ENCODE results near the gene AVPR2.
A peak's percentile ranks its signal among the peaks of the same experiment; 100 is the strongest.

AVPR2 gene

DNA sequence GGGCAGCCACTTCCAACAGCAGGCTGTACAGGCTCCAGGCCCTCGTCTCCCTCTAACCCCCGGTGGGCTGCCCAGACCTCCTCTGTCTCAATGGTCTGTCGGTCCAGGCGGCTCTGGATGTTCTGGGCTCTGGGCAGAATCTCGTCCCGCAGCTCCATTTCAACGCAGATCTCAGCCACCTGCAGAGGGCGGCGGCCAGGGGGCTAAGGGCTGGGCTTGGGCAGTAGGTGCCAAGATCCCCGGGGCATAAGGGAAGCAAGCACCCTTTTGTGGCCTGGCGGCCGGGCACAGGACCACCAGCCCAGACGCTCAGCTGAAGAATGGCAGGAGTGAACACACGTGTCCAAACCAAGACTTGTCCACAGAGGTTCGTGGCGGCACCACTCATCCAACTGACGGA lies 9.2 kb downstream of the AVPR2 start:
- no peak for DNase-seq (ENCODE audit: low read depth)

DNA sequence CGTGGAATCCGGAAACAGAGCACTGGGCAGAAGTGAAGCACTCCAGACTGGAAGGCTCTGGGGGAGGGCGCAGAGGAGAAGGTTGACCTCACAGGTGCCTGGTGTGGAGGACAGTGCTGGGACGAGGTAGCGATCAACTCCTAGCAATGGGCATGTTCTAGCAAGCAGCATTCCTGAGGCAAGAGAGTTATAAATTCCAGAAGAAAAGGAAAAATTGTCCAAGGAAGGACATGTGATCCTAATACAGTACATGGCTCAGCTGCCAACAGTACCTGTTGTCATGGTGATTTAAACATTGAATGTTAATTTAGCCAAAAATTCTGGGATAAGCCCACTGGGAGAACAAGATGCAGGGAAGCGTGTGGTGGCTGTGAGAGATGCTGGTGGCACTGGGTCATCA lies 13.4 kb downstream of the AVPR2 start:
- no peak for DNase-seq (ENCODE audit: low read depth)

DNA sequence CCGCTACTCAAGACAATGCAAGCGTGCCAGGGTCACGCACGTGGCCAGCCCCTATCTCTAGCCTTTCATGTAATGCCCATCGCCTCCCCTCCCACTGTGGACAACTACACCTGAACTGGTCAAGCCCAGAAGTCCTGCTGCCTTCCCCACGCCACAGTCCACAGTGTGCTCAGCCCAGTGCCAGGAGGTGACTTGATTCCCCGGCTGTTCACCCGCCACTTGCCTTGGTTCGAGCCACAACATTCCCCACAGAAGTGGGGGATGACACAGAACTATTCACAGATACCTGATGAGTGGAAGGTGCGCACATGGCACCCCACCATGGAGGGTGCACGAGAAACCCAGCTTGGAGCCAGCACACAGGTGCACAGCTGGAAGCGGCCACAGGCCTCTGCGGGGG lies 14.8 kb downstream of the AVPR2 start:
- DNase-seq (ENCODE audit: low read depth): no peak

DNA sequence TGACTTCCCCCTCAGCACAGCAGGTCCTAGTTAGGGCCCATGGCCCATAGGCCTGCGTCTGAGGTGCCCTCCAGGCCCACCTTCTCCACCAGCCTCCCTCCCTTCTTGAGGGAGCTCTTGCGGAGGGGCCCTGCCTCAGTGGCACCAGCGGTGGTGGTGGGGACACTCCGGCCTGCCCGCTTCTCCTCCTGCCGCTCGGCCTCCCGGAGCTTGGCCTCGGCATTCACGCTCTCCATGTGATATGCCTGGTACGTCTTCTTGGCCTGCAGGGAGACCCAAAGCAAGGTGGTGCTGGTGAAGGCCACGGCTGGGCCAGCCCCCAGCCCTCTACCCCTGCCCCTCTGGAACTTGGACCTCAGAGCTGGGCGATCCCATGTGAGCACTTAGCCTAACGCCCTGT lies 16.1 kb downstream of the AVPR2 start:
- no peak for DNase-seq (ENCODE audit: low read depth)

DNA sequence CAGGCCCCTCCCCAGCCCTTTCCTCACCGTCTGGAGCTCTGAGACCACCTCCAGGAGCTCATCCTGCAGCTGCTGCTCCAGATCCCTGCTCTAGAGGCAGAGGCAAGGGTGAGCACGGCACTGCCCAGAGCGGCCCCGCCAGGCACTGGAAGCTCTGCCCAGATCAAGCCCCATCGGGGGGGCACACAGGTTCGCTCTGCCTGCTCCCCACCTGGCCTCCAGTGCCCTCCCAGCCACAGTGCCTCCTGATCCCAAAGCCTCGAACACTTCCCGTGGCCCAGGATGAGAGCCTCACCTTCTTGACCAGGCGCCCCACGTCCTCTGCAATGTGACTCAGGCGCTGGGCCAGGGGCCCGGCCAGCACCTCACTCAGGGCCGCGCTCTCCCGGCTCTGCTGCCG lies 16.6 kb downstream of the AVPR2 start:
- no peak for DNase-seq (ENCODE audit: low read depth)

DNA sequence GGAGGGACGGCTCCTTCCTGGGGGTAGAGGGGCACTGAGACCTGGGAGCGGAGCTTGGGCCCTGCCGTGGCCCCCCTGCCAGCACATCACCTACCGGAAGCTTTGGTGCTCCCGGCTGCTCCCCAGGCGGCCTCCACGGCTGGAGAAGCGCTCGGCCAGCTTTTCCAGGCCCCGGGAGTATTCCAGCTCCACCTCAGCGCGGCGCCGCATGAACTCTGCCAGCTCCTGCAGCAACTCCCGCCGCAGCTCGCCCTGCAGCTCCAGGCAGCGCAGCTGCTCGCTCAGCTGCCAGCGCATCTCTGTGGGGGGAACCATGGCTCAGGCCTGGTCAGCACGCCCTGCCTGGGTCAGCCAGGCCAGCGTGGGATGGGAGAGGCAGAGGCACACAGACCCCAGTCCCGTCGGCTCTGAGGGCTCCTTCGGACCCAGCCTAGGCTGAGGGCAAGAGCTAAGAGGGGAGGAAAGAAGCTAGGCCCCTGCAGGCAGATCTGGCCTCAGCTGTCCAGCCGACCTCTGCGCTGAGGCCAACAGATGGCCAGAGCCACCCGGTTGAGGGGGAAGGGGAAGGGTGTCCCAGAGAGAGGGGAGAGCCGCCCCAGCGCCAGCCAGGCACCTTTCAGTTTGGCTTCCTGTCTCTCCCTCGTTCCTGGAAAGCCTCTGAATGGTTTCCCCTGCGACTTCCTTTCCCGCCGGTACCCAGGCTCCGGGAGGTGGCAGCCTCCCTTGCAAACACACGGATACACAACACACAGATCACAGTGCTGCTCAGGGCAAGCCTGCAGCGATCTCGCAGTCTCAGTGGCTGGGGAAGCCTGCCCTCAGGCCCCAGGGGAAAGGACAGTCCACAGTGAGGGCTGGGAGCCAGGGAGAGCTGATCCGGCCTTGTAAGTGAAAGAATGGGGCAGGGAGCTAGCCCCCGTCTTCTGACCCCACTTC lies 17.3 kb downstream of the AVPR2 start:
- peak; percentile 24 for DNase-seq (ENCODE audit: low read depth)

DNA sequence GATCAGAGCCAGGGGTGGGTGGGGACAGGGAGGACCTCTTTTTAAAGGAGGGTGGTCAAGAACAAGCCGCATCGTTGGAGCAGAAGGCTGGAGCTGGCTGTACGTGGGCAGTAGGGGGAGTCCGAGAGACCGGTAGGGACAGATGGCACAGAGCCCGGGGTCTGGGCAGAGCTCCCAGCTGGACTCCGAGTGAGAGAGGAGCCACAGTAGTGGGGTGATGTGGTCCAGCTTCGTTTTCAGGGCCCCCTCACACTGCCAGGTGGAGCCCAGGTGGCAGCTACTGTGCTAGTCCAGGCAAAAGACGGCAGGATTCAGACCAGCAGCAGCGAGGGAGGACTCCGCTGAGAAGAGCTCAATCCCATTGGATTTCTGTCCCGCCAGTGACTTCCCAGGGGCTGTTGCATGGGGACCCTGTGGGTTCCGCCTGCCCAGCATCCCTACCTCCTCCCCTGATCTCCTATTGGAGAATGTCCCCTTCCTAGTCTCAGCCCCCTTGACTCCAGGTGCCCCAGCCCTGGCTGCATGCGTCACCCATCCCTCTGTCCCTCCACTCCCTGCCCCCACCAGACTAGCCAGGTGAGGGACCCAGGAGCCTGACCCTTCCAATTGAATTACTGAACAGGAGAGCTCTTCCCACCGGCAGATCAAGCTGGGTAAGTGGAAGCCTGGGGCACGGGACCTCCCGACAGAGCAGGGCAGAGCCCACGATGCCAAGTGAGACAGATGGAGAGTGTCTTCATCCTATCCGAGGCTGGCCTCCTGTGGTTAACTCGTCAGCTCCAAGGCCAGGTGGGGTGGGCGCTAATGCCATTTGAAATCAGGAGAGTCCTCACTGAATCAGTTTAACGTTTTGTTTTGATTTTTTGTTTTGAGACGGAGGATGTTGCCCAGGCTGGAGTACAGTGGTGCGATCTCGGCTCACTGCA lies 18.7 kb downstream of the AVPR2 start:
- DNase-seq (ENCODE audit: low read depth): peak; percentile 30

DNA sequence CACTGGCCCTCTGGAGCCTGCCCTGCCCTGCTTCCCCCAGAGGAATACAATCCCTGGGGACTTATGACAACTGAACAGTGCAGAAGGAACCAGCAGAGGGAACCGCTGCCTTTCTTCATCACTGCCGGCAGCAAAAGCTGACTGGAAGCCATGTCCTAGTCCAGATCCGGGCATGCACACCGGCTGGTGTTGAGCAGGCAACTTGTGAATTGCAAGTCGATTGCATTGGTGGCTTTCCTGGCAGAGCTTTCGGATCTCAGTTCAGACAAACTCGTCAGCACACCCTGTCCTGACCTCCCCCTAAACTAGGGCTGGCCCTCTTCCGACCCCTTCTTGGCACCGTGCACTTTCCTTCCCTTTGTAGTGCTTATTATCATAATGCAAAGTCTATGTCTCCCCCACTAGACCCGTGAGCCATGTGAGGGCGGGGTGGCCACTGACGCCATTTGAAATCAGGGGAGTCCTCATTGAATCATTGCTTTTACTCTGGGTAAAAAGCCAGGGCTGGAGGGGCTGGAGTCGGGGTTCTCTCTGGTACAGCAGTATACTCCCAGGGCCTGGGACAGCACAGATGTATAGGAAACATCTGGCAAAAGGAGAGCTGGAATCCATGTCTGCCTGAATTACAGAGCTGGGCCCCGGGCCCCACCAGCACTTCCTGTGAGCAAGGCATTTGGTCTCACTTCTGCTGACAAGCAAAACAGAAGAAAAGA lies 19.8 kb downstream of the AVPR2 start:
- DNase-seq (ENCODE audit: low read depth): peak; percentile 20

DNA sequence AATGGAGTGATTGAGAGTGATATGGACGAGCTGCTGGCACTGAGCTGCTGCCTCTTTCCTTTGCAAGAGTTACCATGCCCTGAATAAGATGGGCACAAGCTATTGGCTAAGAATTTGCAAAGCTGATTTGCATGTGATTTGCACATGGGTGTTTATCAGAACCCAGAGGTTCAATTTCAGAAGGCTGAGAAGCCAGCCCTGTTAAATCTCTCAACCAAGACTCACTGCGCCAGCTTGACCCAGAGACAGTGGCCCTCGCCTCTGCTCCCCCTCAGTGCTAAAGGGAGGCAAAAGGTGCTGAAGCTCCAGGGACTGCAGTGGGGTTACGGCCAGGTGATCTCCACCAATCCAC lies 20.9 kb downstream of the AVPR2 start:
- DNase-seq (ENCODE audit: low read depth): no peak

DNA sequence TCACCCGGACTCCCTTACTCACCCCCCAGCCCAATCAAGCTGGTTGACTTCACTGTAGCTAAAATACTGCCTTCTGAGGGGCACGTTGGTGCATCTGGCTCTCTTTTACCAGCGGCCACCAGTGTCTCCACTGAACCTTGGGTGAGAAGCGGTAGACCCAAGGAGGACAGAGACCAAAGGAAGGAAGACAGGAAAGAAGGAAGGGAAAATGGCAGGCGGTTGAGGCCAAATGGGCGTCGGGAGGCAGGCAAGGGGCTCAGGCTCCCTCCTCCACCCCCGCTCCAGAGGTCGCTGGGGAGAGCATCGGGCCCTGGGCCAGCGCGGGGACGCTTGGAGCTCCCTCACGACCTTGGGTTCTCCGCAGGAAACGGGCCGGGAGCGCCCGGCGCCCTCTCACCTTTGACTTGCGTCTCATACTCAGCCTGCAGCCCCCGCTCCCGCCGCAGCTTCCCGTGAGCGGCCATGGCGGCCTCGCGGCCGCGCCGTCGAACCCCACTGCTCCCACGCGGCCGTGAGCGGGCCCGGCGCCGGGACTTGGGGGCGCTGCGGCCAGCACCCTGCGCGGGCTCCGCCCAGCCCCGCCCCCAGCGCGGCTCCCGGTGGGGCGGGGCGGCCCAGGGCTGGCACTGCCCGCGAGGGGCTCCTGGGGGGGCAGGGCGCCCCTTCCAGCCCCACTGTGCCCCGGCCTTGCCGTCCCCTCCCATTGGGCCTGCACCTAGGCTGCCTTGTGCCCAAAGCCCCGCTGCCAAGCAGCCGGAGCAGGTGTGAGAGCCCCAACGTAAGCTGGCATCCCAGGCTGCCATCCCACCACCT lies 21.5 kb downstream of the AVPR2 start, which contains the start of gene ARHGAP4:
TSS of gene ARHGAP4 (minus strand) at position 526 of the 813 bp plus-strand sequence. CDS start at position 464, 62 bp downstream.
- DNase-seq (ENCODE audit: low read depth): no peak

DNA sequence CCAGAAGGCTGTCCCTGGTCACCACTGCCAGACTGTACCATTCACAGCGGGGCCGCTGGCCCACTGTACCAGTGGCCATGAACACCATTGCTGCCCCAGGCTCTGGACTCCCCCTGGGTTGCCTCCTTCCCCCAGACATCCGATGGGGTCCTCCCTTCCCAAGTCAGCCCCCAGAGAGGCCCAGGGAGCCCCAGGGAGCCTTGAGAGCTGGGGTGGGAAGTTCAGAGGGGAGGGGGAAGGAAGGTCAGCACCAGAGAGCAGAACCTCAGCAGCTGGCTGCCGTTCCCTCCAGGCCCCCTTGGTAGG lies 22.0 kb downstream of the AVPR2 start:
- DNase-seq (ENCODE audit: low read depth): no peak

DNA sequence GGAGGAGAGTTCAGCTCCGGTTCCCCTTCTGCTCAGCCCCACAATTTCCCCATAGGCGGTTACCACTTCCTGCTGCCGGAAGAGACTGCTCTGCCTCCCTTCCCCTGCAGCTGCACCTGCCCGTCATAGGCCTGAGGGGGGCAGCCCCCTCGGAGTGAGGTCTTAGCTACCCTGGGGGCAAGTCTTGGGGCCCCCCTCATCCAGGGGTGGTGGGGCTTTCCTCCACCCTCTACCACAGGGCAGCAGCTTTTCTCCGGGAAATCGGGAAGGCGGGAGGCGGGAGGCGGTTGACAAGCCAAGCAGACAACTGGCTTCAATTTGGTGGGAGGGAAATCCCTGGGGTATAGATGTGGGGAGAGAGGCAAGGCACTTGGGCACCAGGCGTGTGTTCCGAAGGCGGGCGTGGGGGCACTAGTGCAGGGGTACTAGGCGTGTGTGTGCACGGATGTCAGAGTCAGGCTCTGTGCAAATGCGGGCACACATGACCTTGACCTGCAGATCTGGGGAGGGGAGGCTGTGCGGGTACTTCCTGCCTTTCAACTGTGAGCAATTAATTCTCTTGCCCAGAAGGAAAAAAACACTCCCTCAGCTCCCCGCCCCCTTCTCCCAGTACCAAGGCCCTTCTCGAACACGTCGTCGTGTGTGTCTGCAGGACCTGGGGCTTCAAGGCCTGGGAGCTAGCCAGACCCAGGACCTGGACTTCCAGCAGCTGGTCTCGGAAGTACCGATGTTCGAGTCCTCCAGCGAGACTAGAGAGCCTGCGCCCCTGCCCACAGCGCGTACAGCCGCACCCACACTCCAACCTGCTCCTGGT lies 22.6 kb downstream of the AVPR2 start:
- peak; percentile 40 for DNase-seq (ENCODE audit: low read depth)

DNA sequence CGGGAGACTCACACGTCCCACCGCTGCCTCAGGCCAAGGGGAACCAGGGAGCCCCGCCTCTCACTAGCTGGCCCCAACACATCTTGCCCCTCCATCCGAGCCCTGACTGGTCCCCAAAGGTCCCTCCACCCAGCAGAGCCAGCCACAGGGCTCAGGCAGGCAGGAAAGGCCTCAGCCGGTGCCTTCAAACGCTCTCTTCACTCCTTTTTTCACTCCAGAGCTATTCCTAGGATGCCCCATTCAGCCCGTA lies 23.1 kb downstream of the AVPR2 start:
- DNase-seq (ENCODE audit: low read depth): no peak

DNA sequence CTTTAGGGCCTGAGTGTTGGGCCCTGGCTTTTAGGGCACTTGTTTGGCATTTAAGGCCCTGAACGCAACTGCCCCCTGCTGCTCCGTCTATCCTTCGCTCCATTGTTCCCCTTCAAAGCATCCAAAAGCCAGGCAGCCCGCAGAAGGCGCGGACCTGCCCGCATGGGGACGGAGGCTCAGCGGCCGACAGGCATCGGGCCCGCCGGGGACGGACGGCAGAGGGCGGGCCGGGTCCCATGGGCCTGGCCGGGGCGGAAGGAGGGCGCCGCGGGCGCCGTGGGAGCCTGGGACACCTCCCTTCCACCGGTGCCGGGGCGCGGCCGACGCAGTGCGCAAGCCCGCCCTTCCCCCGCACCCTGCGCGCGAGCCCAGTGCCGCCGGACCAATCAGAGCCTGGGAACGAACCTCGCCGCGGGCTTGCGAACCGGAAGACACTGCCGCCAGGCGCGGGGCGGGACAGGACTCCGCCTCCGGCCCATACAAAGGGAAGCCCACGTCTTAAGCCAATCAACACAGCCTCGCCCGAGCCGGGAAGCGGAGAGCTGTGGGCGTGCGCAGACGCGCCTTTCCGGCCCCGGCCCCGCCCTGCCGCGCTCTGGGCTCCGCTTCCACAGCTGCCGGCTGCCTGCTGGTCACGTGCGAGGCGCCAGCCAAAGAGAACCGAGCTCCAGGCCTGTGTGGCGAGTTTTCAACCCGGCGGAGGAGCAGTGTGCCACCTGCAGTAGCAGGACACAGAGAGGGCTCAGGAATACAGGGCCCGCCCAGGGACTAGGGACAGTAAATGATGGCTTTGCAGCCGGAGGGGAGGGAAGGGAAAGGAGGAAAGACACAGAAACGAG lies 23.7 kb downstream of the AVPR2 start:
- DNase-seq (ENCODE audit: low read depth): peak; percentile 96

DNA sequence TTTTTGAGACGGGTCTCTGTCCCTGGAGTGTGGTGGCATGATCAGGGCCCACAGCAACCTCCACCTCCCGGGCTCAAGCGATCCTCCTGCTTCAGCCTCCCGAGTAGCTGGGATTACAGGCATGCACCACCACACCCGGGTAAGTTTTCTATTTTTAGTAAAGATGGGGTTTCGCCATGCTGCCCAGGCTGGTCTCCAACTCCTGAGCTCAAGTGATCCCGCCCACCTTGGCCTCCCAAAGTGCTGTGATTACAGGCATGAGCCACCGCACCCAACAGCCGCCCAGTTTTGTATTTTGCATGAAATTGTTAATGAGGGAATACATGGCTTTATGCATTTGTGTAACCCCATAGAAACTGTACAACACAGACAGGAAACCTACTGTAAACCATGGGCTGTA lies 24.4 kb downstream of the AVPR2 start:
- no peak for DNase-seq (ENCODE audit: low read depth)

DNA sequence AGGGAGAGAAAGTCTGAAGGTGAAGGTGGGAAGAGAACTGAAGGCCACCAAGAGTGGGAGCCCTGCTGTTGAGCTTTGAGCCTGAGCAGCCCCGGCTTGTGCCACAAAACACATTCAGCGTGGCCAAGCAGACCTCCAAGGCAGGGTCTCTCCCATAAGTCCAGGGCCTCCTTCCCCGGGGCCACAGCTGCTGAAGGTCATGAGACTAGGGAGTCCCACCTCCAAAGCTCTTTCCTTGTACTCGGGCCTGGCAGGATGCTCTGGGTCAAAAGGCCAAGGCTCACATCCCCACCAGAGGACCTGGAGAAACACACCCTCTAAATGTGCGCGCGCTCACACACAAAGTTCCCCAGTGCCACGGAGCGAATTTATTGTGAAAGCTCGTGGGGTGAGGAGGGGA lies 25.1 kb downstream of the AVPR2 start:
- DNase-seq (ENCODE audit: low read depth): no peak

DNA sequence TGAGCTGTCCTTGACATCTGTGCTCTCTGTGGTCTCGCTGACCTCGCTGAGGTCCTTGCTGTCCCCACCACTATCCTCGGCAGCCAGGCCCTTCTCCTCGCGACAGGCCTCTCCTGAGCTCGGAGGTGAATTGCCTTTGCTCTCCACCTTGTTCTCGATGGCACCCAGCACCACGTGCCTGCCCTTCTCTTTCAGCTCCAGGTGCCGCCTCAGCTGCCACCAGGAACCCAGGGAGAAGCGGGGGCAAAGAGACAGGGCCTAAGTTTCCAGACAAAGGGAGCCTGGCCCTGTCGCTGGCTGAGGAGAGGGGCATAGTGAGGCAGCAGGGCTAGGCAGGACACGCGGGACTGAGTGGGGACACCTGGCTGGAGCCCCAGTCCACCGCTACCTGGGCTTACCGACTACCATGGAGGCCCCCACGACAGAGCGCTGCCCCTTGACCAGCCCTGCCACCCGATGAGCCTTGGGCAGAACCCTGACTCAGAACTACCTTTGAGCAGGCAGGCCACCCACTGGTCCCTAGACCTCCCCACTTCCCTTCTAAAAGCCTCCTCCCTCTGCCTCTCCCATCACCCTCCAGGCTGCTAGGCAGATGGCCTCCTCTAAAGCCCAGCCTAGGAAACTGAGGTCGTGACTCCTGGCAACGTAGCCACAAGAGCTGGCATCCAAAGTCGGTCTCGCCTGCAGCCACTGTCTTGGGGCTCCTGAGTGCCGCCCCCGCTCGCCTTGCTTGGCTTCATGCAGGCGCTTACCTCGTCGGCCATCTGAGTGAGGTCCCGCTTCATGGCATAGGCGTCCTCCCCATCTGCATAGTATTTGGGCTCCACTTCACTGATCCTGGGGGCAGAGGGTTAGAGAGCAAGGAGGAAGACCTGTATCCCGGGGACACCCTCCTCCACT lies 25.8 kb downstream of the AVPR2 start:
- no peak for DNase-seq (ENCODE audit: low read depth)

DNA sequence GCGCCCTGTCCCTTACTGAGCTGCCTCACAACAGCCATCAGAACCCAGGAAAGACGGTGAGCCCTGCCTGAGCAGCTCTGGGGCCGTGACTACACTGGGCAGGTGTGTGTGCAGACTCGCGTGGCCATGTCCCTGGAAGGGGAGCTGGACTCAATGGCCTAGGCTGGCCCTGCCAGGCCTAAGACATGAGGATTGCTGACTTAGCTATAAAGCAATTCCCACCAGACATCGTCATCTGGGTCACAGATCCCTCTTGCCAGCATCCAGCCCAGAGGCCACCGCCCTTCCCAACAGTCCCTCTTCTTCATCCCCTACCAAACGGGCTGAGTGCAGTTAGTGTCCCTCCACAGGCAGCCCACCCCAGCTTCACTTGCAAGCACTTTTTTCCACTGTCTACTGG lies 26.7 kb downstream of the AVPR2 start:
- no peak for DNase-seq (ENCODE audit: low read depth)

DNA sequence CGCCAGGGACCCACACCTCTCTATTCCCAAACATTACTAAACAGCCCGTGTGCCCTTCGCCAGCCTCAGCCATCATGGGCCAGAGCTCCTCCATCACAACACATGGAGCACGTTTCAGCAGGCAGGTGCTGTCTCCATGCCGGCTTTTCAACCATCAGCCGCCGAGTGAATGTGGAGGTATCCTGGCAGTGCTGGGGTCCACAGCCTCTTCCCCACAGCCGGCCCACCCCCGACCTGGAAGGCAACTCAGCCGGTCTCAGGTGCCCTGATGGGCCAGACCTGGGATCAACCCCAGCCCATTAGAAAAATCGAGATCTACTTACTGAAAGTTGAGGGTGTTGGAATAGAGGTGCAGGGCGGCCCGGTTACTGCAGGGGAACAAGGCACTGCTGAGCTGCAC lies 27.3 kb downstream of the AVPR2 start:
- DNase-seq (ENCODE audit: low read depth): no peak
